Liver (tissue), 9 donors: ENCODE measurements around the gene MPDZ. TPM values are rescaled to one million over a fixed set of nuclear protein-coding genes. Genes with fewer than 3 reads are reported as not detected.

Experiments used
- DNase-seq: peaks from one replicate; pipeline ENCODE4 v3.0.0-alpha.2; 2017; ENCODE audit warnings: low spot score
- H3K27ac ChIP-seq, 2 donors: one replicate each; pipeline ENCODE4 v1.7.0; 2013; ENCODE audit warnings: inconsistent platforms in 2 of 2, low read length in 2 of 2, control low read depth in 1 of 2, low read depth in 1 of 2, mild to moderate bottlenecking in 1 of 2
- H3K27me3 ChIP-seq, 4 donors: one replicate each; pipeline versions ENCODE4 v1.6.1 to v1.7.0; 2013; ENCODE audit warnings: low read length in 3 of 4, inconsistent platforms in 1 of 4, mild to moderate bottlenecking in 1 of 4, moderate library complexity in 1 of 4; ENCODE audit not compliant: control insufficient read depth in 4 of 4, insufficient read depth in 4 of 4
- H3K36me3 ChIP-seq, 4 donors: one replicate each; pipeline versions ENCODE4 v1.6.1 to v1.7.0; 2013; ENCODE audit warnings: low read length in 3 of 4, mild to moderate bottlenecking in 3 of 4, low read depth in 1 of 4, moderate library complexity in 1 of 4; ENCODE audit not compliant: control insufficient read depth in 4 of 4, insufficient read depth in 3 of 4
- H3K4me1 ChIP-seq, 4 donors: one replicate each; pipeline versions ENCODE4 v1.6.1 to v1.7.0; 2013; ENCODE audit warnings: low read length in 3 of 4, mild to moderate bottlenecking in 3 of 4, moderate library complexity in 1 of 4; ENCODE audit not compliant: control insufficient read depth in 4 of 4, insufficient read depth in 4 of 4
- H3K4me3 ChIP-seq, 3 donors: one replicate each; pipeline versions ENCODE4 v1.6.1 to v1.7.0; 2013; ENCODE audit warnings: low read length in 3 of 3, control low read depth in 1 of 3, low read depth in 1 of 3, mild to moderate bottlenecking in 1 of 3
- H3K9ac ChIP-seq, 2 donors: one replicate each; pipeline ENCODE4 v1.7.0; 2013; ENCODE audit warnings: low read length in 2 of 2, mild to moderate bottlenecking in 2 of 2, moderate library complexity in 2 of 2, control low read depth in 1 of 2, low read depth in 1 of 2
- H3K9me3 ChIP-seq, 4 donors: one replicate each; pipeline versions ENCODE4 v1.6.1 to v1.7.0; 2013; ENCODE audit warnings: low read length in 3 of 4; ENCODE audit not compliant: control insufficient read depth in 4 of 4
- ATF3 ChIP-seq: IDR thresholded peaks from 2 replicates; pipeline ENCODE4 v1.6.1; 2016; ENCODE audit warnings: antibody characterized with exemption
- CTCF ChIP-seq: fragments of 150-350 bp; IDR thresholded peaks from 2 replicates; pipeline ENCODE4 v1.5.1; 2017; ENCODE audit warnings: improper control_type of control experiment, low read depth, low read length; ENCODE audit not compliant: missing input control
- EGR1 ChIP-seq, 2 donors: IDR thresholded peaks; 2 replicates each; pipeline ENCODE4 v1.6.1; 2016 to 2018; ENCODE audit warnings: antibody characterized with exemption in 2 of 2, low read depth in 2 of 2
- FOXA1 ChIP-seq: IDR thresholded peaks from 2 replicates; pipeline ENCODE4 v1.6.1; 2016; ENCODE audit warnings: antibody characterized with exemption
- FOXA2 ChIP-seq: IDR thresholded peaks from 2 replicates; pipeline ENCODE4 v1.6.1; 2016; ENCODE audit warnings: antibody characterized with exemption
- GABPA ChIP-seq, 2 donors: IDR thresholded peaks in 1 of 2; conservative IDR thresholded peaks in 1 of 2; 2 replicates each; pipeline ENCODE4 v1.6.1; 2016; ENCODE audit warnings: antibody characterized with exemption in 2 of 2, mild to moderate bottlenecking in 1 of 2, moderate library complexity in 1 of 2
- HNF4A ChIP-seq, 2 donors: conservative IDR thresholded peaks; 2 replicates each; pipeline ENCODE4 v1.6.1; 2016; ENCODE audit warnings: antibody characterized with exemption in 2 of 2, mild to moderate bottlenecking in 2 of 2
- HNF4G ChIP-seq: IDR thresholded peaks from 2 replicates; pipeline ENCODE4 v1.6.1; 2016; ENCODE audit warnings: antibody characterized with exemption
- JUND ChIP-seq, 2 donors: IDR thresholded peaks; 2 replicates each; pipeline ENCODE4 v1.6.1; 2016; ENCODE audit warnings: antibody characterized with exemption in 2 of 2
- MAX ChIP-seq: IDR thresholded peaks from 2 replicates; pipeline ENCODE4 v1.6.1; 2016; ENCODE audit warnings: antibody characterized with exemption
- NR2F2 ChIP-seq: IDR thresholded peaks from 2 replicates; pipeline ENCODE4 v1.6.1; 2016; ENCODE audit warnings: antibody characterized with exemption
- RAD21 ChIP-seq, 2 donors: IDR thresholded peaks; 2 replicates each; pipeline ENCODE4 v1.6.1; 2016; ENCODE audit warnings: antibody characterized with exemption in 2 of 2, mild to moderate bottlenecking in 2 of 2
- REST ChIP-seq: IDR thresholded peaks from 2 replicates; pipeline ENCODE4 v1.6.1; 2016; ENCODE audit warnings: antibody characterized with exemption, mild to moderate bottlenecking
- RXRA ChIP-seq, 2 donors: IDR thresholded peaks; 2 replicates each; pipeline ENCODE4 v1.6.1; 2017 to 2018; ENCODE audit warnings: antibody characterized with exemption in 2 of 2, mild to moderate bottlenecking in 1 of 2
- SP1 ChIP-seq: IDR thresholded peaks from 2 replicates; pipeline ENCODE4 v1.6.1; 2018; ENCODE audit warnings: antibody characterized with exemption, mild to moderate bottlenecking
- TAF1 ChIP-seq: conservative IDR thresholded peaks from 2 replicates; pipeline ENCODE4 v1.6.1; 2016; ENCODE audit warnings: antibody characterized with exemption, mild to moderate bottlenecking
- YY1 ChIP-seq: IDR thresholded peaks from 2 replicates; pipeline ENCODE4 v1.6.1; 2016; ENCODE audit warnings: antibody characterized with exemption, mild to moderate bottlenecking
- ZBTB33 ChIP-seq: IDR thresholded peaks from 2 replicates; pipeline ENCODE4 v1.6.1; 2016; ENCODE audit warnings: antibody characterized with exemption
- WGBS: extraction: QIAGEN DNeasy Blood & Tissue Kit; methylation state at CpG from one replicate; pipeline ENCODE4 v1.1.7; 2013; 5-methylcytosine and 5-hydroxymethylcytosine counted together
- polyA plus RNA-seq, 2 donors: library from polyadenylated mRNA; stranded (reverse) in 1 of 2; unstranded in 1 of 2; fragments of 200-250 nt in 1 of 2; fragments of >200 nt in 1 of 2; fragmentation: Nextera tagmentation in 1 of 2; extraction: Ambion mirVana in 1 of 2; gene quantifications; one replicate each; pipeline versions ENCODE4 v1.2.1 to v1.2.3, GENCODE V29; 2013 to 2015
- total RNA-seq, 2 donors: library from RNA; depleted of rRNA; stranded (reverse); fragments of >200 nt; gene quantifications; one replicate each; pipeline ENCODE4 v1.2.3, GENCODE V29; 2014
- donor health status: healthy.
- donor health status: healthy.
- donor health status: healthy.
- donor health status: healthy.
- donor health status: healthy.

The MPDZ gene
- total and polyA plus RNA-seq, 4 donors, result 20.3 to 71.2 (median 30.2) TPM

- Histone ChIP-seq H3K27me3 (no peaks in the 10 kb centered on the region), H3K9ac (no peak overlapping the region), H3K36me3 (peaks cover 0 to 5% (median under 1%) of the 10 kb centered on the region in 4 donors), H3K4me3 (no peak overlapping the region), H3K27ac (no peak overlapping the region), H3K9me3 (no peaks in the 10 kb centered on the region), H3K4me1 (peaks cover 0 to 18% (median 6%) of the 10 kb centered on the region in 4 donors)
- no peak for TF ChIP-seq GABPA (IDR thresholded peaks at IDR 0.05 in 1 of 2, conservative IDR thresholded peaks at IDR 0.05 in 1 of 2)
- no peak for TF ChIP-seq HNF4A (conservative IDR thresholded peaks at IDR 0.05)
- TF ChIP-seq NR2F2, result no peak
- TF ChIP-seq SP1, result no peak
- TF ChIP-seq ZBTB33, result no peak
- TF ChIP-seq ATF3, result no peak
- no peak for TF ChIP-seq JUND (IDR thresholded peaks at IDR 0.05)
- TF ChIP-seq CTCF, result no peak
- TF ChIP-seq FOXA2, result no peak
- TF ChIP-seq HNF4G, result no peak
- no peak for TF ChIP-seq TAF1
- no peak for TF ChIP-seq REST
- TF ChIP-seq MAX, result no peak
- no peak for TF ChIP-seq RXRA (IDR thresholded peaks at IDR 0.05)
- TF ChIP-seq YY1, result no peak
- no peak for TF ChIP-seq FOXA1
- TF ChIP-seq RAD21 (IDR thresholded peaks at IDR 0.05), result no peak
- no peak for TF ChIP-seq EGR1 (IDR thresholded peaks at IDR 0.05; ENCODE audit: low read depth in 2 of 2)
- WGBS, result 62% methylated on average over 4 of the region's 4 CpGs
- DNase-seq, result no peak
Measured at GRCh38 chr9:13146840-13147239, 132.7 kb downstream of the MPDZ start.
